ENCODE data around the gene ZEB2.

Gene ZEB2

DNA sequence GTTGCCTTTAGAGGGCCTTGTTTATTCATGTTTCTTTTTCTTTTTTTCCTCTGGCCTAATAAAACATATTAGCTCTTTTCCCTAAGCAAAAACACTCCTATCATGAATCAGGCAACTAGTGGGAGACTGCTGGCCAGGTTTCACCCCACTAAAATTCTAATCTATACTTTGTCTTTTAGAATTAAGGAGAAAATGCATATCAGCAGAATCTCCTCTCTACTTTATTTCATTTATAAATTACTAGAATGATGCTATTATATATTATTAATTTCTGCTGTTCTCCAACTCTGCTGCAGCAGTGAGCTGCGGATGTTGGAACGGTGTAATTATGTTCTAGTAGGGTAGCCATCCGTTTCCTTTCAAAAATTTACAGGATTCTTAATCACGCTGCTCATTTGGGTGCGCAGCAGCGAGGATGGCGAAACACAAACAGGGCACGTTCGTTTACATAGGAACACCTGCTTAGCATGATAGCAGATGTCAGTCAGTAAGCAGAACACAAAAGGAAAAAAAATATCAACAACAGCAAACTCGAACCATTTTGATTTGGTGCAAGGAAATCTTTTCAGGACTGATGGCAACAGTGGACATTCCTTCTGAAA, 30.5 kb downstream of the ZEB2 start:
- Histone ChIP-seq H3K27ac (no peak overlapping the region), H3K36me3 (replicated peaks) (peaks cover 21% of the 10 kb centered on the region), H3K27me3 (replicated peaks) (no peaks in the 10 kb centered on the region), H3K4me3 (ENCODE audit: low read depth, low read length) (no peak overlapping the region)
- in situ Hi-C loops (cut with HindIII; ENCODE audit: low pct_ligation_motif_present, low sequenced_read_pairs): no loop called here
- no peak for DNase-seq
- TF ChIP-seq, protein P1, sequence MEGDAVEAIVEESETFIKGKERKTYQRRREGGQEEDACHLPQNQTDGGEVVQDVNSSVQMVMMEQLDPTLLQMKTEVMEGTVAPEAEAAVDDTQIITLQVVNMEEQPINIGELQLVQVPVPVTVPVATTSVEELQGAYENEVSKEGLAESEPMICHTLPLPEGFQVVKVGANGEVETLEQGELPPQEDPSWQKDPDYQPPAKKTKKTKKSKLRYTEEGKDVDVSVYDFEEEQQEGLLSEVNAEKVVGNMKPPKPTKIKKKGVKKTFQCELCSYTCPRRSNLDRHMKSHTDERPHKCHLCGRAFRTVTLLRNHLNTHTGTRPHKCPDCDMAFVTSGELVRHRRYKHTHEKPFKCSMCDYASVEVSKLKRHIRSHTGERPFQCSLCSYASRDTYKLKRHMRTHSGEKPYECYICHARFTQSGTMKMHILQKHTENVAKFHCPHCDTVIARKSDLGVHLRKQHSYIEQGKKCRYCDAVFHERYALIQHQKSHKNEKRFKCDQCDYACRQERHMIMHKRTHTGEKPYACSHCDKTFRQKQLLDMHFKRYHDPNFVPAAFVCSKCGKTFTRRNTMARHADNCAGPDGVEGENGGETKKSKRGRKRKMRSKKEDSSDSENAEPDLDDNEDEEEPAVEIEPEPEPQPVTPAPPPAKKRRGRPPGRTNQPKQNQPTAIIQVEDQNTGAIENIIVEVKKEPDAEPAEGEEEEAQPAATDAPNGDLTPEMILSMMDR (IDR thresholded peaks at IDR 0.05; ENCODE audit: low read depth, low read length, missing control alignments): no peak

DNA sequence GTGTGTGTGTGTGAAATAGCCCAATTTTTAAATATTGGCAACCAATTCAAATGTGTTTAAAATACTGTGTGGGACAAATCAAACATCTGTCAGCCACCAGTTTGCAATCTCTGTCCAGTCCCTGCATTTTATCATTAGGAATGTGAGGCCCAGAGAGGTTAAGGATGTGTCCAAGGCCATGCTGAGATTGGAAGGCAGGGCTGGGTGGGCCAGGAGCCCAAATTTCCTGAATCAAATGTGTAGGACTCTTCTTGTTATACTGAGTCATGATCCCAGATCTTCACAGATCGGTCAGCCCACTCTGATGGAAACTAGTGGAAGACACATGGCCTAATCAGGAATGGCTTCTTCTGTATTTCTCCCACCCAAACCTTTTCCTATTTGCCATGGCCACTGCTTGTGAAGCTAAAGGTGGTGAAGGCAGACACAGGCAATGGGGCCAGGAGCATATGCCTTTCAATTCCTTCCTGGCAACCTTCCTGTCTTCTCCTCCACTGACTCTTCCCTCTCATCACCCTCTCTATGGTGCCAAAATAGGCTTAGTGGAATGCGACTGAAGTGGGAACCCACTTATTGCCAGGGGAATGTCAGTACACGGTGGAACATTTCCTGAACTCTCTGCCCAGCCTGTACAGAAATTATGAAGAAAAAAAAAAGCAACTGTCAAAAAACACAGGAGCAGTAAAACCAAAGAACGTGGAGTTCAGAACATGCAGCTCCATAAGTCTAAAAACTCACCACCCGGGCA, 35.5 kb downstream of the ZEB2 start:
- Histone ChIP-seq H3K4me3 (ENCODE audit: low read depth, low read length) (no peak overlapping the region), H3K27ac (no peak overlapping the region), H3K36me3 (replicated peaks) (peaks cover 5% of the 10 kb centered on the region), H3K27me3 (replicated peaks) (no peaks in the 10 kb centered on the region)
- in situ Hi-C loops (cut with HindIII; ENCODE audit: low pct_ligation_motif_present, low sequenced_read_pairs): no loop called here
- TF ChIP-seq, protein P1 (IDR thresholded peaks at IDR 0.05; ENCODE audit: low read depth, low read length, missing control alignments): no peak
- no peak for DNase-seq

DNA sequence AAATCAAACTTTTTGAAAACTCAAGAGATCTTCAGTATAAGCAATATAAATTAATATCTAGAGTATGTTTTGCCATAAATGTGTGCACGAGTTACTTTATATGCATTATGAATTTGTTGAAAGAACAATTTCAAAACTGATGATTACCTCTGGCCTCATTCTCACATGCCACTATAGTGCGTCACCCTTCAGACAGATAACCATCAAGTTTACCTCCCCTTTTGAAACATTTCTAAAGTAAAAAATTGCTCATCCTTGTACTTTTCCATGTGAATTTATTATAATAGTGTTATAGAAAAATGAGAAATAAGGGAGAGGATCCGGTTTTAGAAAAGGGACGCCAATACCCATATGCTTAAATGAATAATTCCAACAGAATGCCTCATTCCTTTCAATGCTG, 38.3 kb downstream of the ZEB2 start:
- DNase-seq: no peak
- Histone ChIP-seq H3K36me3 (replicated peaks) (peaks cover 5% of the 10 kb centered on the region), H3K27me3 (replicated peaks) (no peaks in the 10 kb centered on the region), H3K27ac (no peak overlapping the region), H3K4me3 (ENCODE audit: low read depth, low read length) (no peak overlapping the region)
- TF ChIP-seq, protein P1 (IDR thresholded peaks at IDR 0.05; ENCODE audit: low read depth, low read length, missing control alignments): no peak
- in situ Hi-C loops (cut with HindIII; ENCODE audit: low pct_ligation_motif_present, low sequenced_read_pairs): no loop called here

DNA sequence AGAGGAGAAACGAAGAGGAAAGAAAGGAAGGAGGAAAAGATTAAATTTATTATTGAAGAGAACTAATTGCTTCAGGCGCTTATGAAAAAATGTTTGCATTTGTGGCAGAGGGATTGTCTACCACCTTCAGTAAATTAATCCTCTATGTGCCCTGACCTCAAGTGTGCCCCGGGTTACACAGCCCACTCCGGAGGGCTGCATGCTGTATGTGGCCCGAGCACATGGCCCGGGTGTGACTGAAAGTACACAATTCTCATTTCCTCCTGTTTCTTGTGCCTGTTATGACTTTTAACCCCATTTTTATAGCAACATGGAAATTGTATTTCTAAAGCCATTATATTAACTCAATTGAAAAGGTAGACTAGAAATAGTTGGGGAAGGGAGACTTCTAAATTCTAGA, 38.8 kb downstream of the ZEB2 start:
- in situ Hi-C loops (cut with HindIII; ENCODE audit: low pct_ligation_motif_present, low sequenced_read_pairs): no loop called here
- peak overlapping the region; percentile 23 for H3K27ac ChIP-seq
- H3K4me3 ChIP-seq (ENCODE audit: low read depth, low read length): no peak overlapping the region

DNA sequence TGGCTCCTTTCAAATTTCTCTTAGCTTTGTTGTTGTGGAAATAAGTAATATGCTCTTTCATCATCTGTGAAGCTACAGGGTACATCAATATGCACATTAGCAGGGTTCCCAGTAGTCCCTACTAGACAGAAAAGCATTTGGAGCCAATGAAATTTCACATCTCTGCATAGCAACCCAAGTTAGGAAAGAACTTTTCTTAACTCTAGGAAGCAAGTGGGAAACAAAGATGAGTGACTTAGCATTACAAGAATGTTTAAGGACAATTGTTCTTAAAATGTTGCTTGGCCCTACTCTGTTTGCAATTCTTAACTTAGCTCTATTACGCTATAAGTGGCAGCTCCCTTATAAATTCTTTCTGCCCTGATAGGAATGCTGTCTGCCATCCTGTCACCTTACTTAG, 39.6 kb downstream of the ZEB2 start:
- Histone ChIP-seq H3K27me3 (replicated peaks) (no peaks in the 10 kb centered on the region), H3K4me3 (ENCODE audit: low read depth, low read length) (no peak overlapping the region), H3K27ac (peak overlapping the region; percentile 23), H3K36me3 (replicated peaks) (no peaks in the 10 kb centered on the region)
- no peak for DNase-seq
- in situ Hi-C loops (cut with HindIII; ENCODE audit: low pct_ligation_motif_present, low sequenced_read_pairs): no loop called here
- TF ChIP-seq, protein P1 (IDR thresholded peaks at IDR 0.05; ENCODE audit: low read depth, low read length, missing control alignments): no peak

More for the DNA sequence above, 38.8 kb downstream of the ZEB2 start:
- Histone ChIP-seq H3K27me3 (replicated peaks) (no peaks in the 10 kb centered on the region), H3K36me3 (replicated peaks) (peaks cover 5% of the 10 kb centered on the region)
- TF ChIP-seq, protein P1 (IDR thresholded peaks at IDR 0.05; ENCODE audit: low read depth, low read length, missing control alignments): no peak
- no peak for DNase-seq

Measured in brain microvascular endothelial cell (primary cell).